ENCODE measurements around the gene EGFL6. TPM values are rescaled to one million over a fixed set of nuclear protein-coding genes. Genes with fewer than 3 reads are reported as not detected.

Gene EGFL6
- total RNA-seq, 2 experiments from 2014 or later, result not detected

DNA sequence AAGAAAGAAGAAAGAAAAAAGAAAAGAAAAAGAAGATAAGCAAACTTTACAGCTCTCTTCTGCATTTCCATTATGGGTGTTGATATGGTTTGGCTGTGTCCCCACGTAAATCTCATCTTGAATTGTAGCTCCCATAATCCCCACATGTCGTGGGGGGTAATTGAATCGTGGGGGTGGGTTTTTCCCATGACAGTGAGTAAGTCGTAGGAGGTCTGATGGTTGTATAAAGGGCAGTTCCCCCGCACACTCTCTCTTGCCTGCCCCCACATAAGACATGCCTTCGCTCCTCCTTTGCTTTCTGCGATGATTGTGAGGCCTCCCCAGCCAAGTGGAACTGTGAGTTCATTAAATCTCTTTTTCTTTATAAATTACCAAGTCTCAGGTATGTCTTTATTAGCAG, 112.2 kb downstream of the EGFL6 start:
- Histone ChIP-seq H3K4me3 (ENCODE audit: low read depth, low read length, poor library complexity, severe bottlenecking) (no peak overlapping the region), H3K4me2 (ENCODE audit: low read length) (no peak overlapping the region), H2AFZ (ENCODE audit: low read length) (no peak overlapping the region), H3K79me2 (ENCODE audit: insufficient read depth, low read depth, low read length) (no peaks in the 10 kb centered on the region), H3K9me3 (ENCODE audit: low read length) (no peaks in the 10 kb centered on the region), H3K4me1 (ENCODE audit: insufficient read depth, low read length, poor library complexity, severe bottlenecking) (no peaks in the 10 kb centered on the region), H4K20me1 (ENCODE audit: insufficient read depth, low read length) (no peaks in the 10 kb centered on the region), H3K36me3 (ENCODE audit: insufficient read depth, low read length) (no peaks in the 10 kb centered on the region), H3K9me2 (ENCODE audit: insufficient read depth, low read length) (no peaks in the 10 kb centered on the region), H3K27ac (ENCODE audit: low read depth, low read length, poor library complexity, severe bottlenecking) (no peak overlapping the region)
- ChIA-PET POLR2A (no interaction called here), CTCF (ENCODE audit: unreplicated experiment) (no interaction called here)
- DNase-seq (ENCODE audit: low spot score), result no peak
- intact Hi-C loops (cut with micrococcal nuclease; ENCODE audit: unreplicated experiment), result no loop called here
- no TSS peak for BruUV-seq (replicated peaks)
- TF ChIP-seq EZH2phosphoT487 (IDR thresholded peaks at IDR 0.05; ENCODE audit: borderline replicate concordance, low read depth, low read length), result no peak
- TF ChIP-seq CTCF (conservative IDR thresholded peaks at IDR 0.05; ENCODE audit: low read length), result no peak

Small RNA genes lying within 50 kb of the gene (microRNA-seq; reads per million reads assigned to microRNA genes)
- gene MIR6086 (ENCODE audit: borderline replicate concordance), result not detected

Other genes with a start within 250 kb of the EGFL6 start
- gene ATXN3L, start 249.5 kb upstream of the EGFL6 start, total RNA-seq (2014; rRNA removed; shearing (Covaris generic)), result not detected in 2 replicates
- gene ATXN3L, start 249.5 kb upstream of the EGFL6 start, total RNA-seq (2022), result not detected in 2 replicates
- 4.5 and 6.0 TPM in 2 replicates for gene TCEANC, start 83.5 kb downstream of the EGFL6 start, total RNA-seq (2014; rRNA removed; shearing (Covaris generic))
- 4.0 and 4.8 TPM in 2 replicates for gene TCEANC, start 83.5 kb downstream of the EGFL6 start, total RNA-seq (2022)
- 11.2 and 14.1 TPM in 2 replicates for gene RAB9A, start 119.5 kb downstream of the EGFL6 start, total RNA-seq (2014; rRNA removed; shearing (Covaris generic))
- 9.4 and 11.7 TPM in 2 replicates for gene RAB9A, start 119.5 kb downstream of the EGFL6 start, total RNA-seq (2022)
- 16.4 and 22.2 TPM in 2 replicates for gene TRAPPC2, start 165.0 kb downstream of the EGFL6 start, total RNA-seq (2014; rRNA removed; shearing (Covaris generic))
- 27.0 and 32.3 TPM in 2 replicates for gene TRAPPC2, start 165.0 kb downstream of the EGFL6 start, total RNA-seq (2022)
- gene OFD1, start 165.1 kb downstream of the EGFL6 start, total RNA-seq (2014; rRNA removed; shearing (Covaris generic)), result 60.7 and 71.0 TPM in 2 replicates
- gene OFD1, start 165.1 kb downstream of the EGFL6 start, total RNA-seq (2022), result 64.7 and 69.8 TPM in 2 replicates
- gene GPM6B, start 247.5 kb downstream of the EGFL6 start, total RNA-seq (2014; rRNA removed; shearing (Covaris generic)), result not detected in 2 replicates
- gene GPM6B, start 247.5 kb downstream of the EGFL6 start, total RNA-seq (2022), result not detected in 2 replicates

Measured in OCI-LY7 (cell line).